Measurements from ENCODE around the gene ACTN1.

Gene ACTN1

DNA sequence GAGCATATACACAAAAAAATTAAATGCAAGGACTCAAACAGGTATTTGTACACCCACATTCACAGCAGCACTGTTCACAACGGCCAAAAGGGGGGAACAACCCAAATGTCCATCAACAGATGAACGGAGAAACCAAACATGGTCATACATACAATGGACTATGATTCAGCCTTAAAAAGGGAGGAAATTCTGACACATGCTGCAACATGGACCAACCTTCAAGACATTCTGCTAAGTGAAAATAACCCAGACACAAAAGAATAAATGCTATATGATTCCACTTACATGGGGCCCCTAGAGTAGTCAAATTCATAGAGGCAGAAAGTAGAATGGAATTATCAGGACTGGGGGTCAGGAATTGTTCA is 29.5 kb downstream of the ACTN1 start:
- Histone ChIP-seq H3K9me3 (ENCODE audit: insufficient read depth, low read length) (no peaks in the 10 kb centered on the region), H3K27me3 (ENCODE audit: insufficient read depth, insufficient read length) (no peaks in the 10 kb centered on the region), H3K9ac (ENCODE audit: insufficient read length, low read depth) (no peak overlapping the region), H3K4me1 (ENCODE audit: insufficient read depth, insufficient read length) (peaks cover 24% of the 10 kb centered on the region), H3K36me3 (ENCODE audit: insufficient read depth, insufficient read length, low read length) (peaks cover 46% of the 10 kb centered on the region), H3K4me3 (ENCODE audit: insufficient read length, low read depth) (no peak overlapping the region)
- TF ChIP-seq ZNF274 (IDR thresholded peaks at IDR 0.05; ENCODE audit: low read depth, low read length) (no peak), YY1 (IDR thresholded peaks at IDR 0.05; ENCODE audit: insufficient read depth, insufficient read length) (no peak), SUZ12 (IDR thresholded peaks at IDR 0.05; ENCODE audit: extremely low read depth, insufficient read depth, insufficient read length) (no peak)
- no peak for DNase-seq (ENCODE audit: low read depth, low spot score)

DNA sequence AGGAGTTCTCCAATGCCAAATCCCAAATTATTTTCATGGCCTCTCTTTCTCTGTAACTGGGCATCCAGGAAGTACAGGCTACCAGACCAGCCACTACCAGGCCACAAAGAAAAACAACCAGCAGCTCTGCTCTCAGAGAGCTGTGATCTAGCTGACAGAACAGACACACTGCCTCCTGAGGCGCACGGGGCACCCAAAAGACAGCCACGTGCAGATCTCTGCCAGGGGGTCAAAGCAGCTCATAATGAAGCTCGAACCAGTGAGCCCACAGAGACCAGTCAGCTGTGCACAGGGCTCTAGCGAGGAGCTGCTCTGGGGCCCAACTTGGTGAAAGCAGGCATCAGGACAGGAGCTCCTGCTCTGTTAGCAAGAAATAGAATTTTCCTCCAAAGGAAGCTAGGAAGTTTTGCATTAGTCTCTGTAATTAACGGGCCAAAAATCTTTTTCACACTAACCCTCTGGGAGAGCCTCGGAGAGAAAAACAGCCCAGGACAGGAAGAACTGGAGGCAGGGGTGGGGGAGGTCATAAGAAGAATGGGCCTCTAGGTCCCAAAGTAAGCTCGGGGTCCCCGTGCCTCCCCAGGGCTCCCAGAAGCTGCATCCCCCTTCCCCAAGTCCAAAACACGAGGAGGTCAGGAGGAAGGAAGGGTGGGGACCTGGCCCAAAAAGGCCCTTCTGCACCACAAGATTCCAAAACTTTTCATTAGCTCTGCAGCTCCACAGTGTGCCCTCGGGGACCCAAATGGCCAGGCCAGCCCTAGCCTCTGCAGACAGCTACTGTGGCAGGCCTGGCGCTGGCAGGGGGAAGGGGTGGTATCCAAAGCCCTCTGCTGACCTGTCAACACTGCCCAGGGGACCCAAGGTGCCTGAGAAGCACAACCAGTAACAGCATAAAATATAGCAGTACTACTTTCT is 30.2 kb downstream of the ACTN1 start:
- no peaks in the 10 kb centered on the region for H3K27me3 ChIP-seq (ENCODE audit: insufficient read depth, insufficient read length)
- no peak overlapping the region for H3K4me3 ChIP-seq (ENCODE audit: insufficient read length, low read depth)
- H3K4me1 ChIP-seq (ENCODE audit: insufficient read depth, insufficient read length) = peaks cover 26% of the 10 kb centered on the region
- TF ChIP-seq YY1 (IDR thresholded peaks at IDR 0.05; ENCODE audit: insufficient read depth, insufficient read length) (no peak), SUZ12 (IDR thresholded peaks at IDR 0.05; ENCODE audit: extremely low read depth, insufficient read depth, insufficient read length) (no peak), ZNF274 (IDR thresholded peaks at IDR 0.05; ENCODE audit: low read depth, low read length) (no peak)
- no peaks in the 10 kb centered on the region for H3K9me3 ChIP-seq (ENCODE audit: insufficient read depth, low read length)
- DNase-seq (ENCODE audit: low read depth, low spot score) = no peak
- no peak overlapping the region for H3K9ac ChIP-seq (ENCODE audit: insufficient read length, low read depth)
- H3K36me3 ChIP-seq (ENCODE audit: insufficient read depth, insufficient read length, low read length) = peaks cover 50% of the 10 kb centered on the region

DNA sequence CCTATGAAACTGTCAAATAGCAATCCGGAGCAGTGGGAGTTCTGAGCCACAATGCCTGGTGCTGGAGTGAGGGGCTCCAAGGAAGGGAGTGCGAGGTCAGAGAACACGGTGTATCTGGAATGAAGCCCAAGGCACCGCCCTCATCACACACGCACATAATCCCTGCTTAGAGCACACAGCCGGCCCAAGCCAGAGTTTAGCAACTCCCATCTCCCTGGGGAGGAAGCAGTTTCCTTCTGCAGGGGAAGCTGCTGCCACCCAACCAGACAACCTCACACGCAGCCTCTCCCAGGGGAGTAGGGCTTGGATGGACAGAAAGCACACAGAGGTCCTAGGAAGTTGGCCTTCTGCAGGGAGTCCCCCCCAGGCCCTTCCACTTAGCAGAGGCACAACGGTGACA is 31.3 kb downstream of the ACTN1 start:
- H3K27me3 ChIP-seq (ENCODE audit: insufficient read depth, insufficient read length) = no peaks in the 10 kb centered on the region
- DNase-seq (ENCODE audit: low read depth, low spot score) = no peak
- H3K4me1 ChIP-seq (ENCODE audit: insufficient read depth, insufficient read length) = peaks cover 33% of the 10 kb centered on the region
- no peak overlapping the region for H3K4me3 ChIP-seq (ENCODE audit: insufficient read length, low read depth)
- TF ChIP-seq SUZ12 (IDR thresholded peaks at IDR 0.05; ENCODE audit: extremely low read depth, insufficient read depth, insufficient read length) (no peak), YY1 (IDR thresholded peaks at IDR 0.05; ENCODE audit: insufficient read depth, insufficient read length) (no peak), ZNF274 (IDR thresholded peaks at IDR 0.05; ENCODE audit: low read depth, low read length) (no peak)
- peaks cover 57% of the 10 kb centered on the region for H3K36me3 ChIP-seq (ENCODE audit: insufficient read depth, insufficient read length, low read length)
- H3K9me3 ChIP-seq (ENCODE audit: insufficient read depth, low read length) = no peaks in the 10 kb centered on the region
- no peak overlapping the region for H3K9ac ChIP-seq (ENCODE audit: insufficient read length, low read depth)

DNA sequence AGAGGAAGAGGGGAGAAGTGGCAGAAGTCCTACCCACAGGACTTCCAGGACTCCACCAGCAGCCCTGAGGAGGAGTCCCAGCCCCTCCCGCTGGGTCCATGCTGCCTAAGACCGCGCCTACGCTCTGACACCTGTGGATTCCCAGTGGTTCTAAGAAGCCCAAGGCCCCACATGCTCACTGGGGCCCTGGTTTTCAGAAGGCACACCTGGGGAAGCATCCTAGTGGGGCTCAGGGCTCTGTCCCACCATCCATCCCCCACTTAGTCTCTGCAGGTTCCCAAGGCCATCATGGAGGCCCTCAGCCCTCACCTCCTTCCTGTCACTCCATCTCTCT is 32.6 kb downstream of the ACTN1 start:
- Histone ChIP-seq H3K36me3 (ENCODE audit: insufficient read depth, insufficient read length, low read length) (peaks cover 51% of the 10 kb centered on the region), H3K4me3 (ENCODE audit: insufficient read length, low read depth) (no peak overlapping the region), H3K4me1 (ENCODE audit: insufficient read depth, insufficient read length) (peaks cover 28% of the 10 kb centered on the region), H3K27me3 (ENCODE audit: insufficient read depth, insufficient read length) (no peaks in the 10 kb centered on the region), H3K9ac (ENCODE audit: insufficient read length, low read depth) (no peak overlapping the region), H3K9me3 (ENCODE audit: insufficient read depth, low read length) (no peaks in the 10 kb centered on the region)
- no peak for DNase-seq (ENCODE audit: low read depth, low spot score)
- TF ChIP-seq ZNF274 (IDR thresholded peaks at IDR 0.05; ENCODE audit: low read depth, low read length) (no peak), YY1 (IDR thresholded peaks at IDR 0.05; ENCODE audit: insufficient read depth, insufficient read length) (no peak), SUZ12 (IDR thresholded peaks at IDR 0.05; ENCODE audit: extremely low read depth, insufficient read depth, insufficient read length) (no peak)

DNA sequence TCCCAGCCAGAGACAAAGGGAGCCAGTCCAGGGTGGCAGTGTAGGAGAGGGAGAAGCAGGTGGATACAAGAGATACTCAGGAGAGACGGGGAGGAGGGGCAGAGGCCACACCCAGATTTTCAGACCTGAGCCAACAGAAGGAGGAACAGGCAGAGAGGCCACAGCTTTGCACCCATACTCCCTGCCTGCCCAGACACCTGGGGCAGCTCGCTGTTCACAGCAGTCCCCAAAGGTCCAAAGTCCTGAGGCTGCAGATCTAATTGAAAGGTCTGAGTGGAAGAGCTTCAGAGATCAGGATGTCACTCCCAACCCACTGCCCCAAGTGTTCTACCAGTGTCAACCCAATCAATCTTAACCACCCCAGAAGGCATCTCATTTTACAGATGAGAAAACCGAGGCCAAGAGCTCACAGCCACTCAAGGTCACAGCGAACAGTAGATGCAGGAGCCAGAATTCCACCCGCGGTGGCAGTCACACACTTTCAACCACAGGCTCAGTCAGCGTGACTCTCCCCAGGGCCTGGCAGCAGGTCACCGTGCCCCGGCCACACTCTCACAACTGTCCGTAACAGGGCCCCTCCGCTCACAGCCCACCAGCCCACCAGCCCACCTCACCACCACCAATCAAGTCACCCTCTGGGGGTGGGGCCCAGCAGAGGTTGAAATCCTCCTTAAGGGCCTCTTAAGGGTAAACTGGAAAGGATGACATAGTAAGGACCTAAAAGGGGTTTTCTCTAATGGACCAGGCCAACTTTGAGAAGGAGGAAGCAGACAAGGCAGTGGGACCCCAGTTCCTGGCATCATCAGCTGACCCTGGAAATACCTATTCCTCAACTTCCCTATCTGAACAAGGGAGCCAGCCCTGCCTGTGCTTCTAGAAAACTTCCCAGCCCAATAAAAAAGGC is 33.3 kb downstream of the ACTN1 start:
- no peaks in the 10 kb centered on the region for H3K9me3 ChIP-seq (ENCODE audit: insufficient read depth, low read length)
- no peaks in the 10 kb centered on the region for H3K27me3 ChIP-seq (ENCODE audit: insufficient read depth, insufficient read length)
- no peak for DNase-seq (ENCODE audit: low read depth, low spot score)
- H3K4me3 ChIP-seq (ENCODE audit: insufficient read length, low read depth) = no peak overlapping the region
- peaks cover 28% of the 10 kb centered on the region for H3K4me1 ChIP-seq (ENCODE audit: insufficient read depth, insufficient read length)
- TF ChIP-seq YY1 (IDR thresholded peaks at IDR 0.05; ENCODE audit: insufficient read depth, insufficient read length) = no peak
- no peak for TF ChIP-seq ZNF274 (IDR thresholded peaks at IDR 0.05; ENCODE audit: low read depth, low read length)
- TF ChIP-seq SUZ12 (IDR thresholded peaks at IDR 0.05; ENCODE audit: extremely low read depth, insufficient read depth, insufficient read length) = no peak
- H3K9ac ChIP-seq (ENCODE audit: insufficient read length, low read depth) = no peak overlapping the region
- peaks cover 46% of the 10 kb centered on the region for H3K36me3 ChIP-seq (ENCODE audit: insufficient read depth, insufficient read length, low read length)

DNA sequence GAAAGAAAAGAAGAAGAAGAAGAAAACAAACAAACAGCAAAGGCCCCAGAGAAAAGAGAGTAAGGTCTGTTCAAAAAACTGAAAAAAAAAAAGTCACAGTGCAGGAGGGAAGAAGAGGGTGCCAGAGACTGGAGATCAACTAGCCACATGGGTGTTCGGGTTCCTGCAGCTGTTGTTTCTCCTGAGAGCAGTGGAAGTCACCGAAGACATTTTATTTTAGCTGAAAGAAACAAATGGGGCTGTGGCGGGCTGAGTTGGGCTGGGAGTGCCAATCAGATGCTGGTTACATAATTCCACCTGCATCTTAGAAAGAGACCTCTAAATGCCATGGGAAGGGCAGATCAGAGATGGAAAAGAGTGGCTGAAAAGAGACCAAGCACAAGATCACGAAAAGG is 33.9 kb downstream of the ACTN1 start:
- H3K4me1 ChIP-seq (ENCODE audit: insufficient read depth, insufficient read length) = peaks cover 28% of the 10 kb centered on the region
- H3K4me3 ChIP-seq (ENCODE audit: insufficient read length, low read depth) = no peak overlapping the region
- TF ChIP-seq SUZ12 (IDR thresholded peaks at IDR 0.05; ENCODE audit: extremely low read depth, insufficient read depth, insufficient read length) = no peak
- TF ChIP-seq YY1 (IDR thresholded peaks at IDR 0.05; ENCODE audit: insufficient read depth, insufficient read length) = no peak
- TF ChIP-seq ZNF274 (IDR thresholded peaks at IDR 0.05; ENCODE audit: low read depth, low read length) = no peak
- H3K9me3 ChIP-seq (ENCODE audit: insufficient read depth, low read length) = no peaks in the 10 kb centered on the region
- H3K27me3 ChIP-seq (ENCODE audit: insufficient read depth, insufficient read length) = no peaks in the 10 kb centered on the region
- no peak for DNase-seq (ENCODE audit: low read depth, low spot score)
- peaks cover 43% of the 10 kb centered on the region for H3K36me3 ChIP-seq (ENCODE audit: insufficient read depth, insufficient read length, low read length)
- no peak overlapping the region for H3K9ac ChIP-seq (ENCODE audit: insufficient read length, low read depth)

DNA sequence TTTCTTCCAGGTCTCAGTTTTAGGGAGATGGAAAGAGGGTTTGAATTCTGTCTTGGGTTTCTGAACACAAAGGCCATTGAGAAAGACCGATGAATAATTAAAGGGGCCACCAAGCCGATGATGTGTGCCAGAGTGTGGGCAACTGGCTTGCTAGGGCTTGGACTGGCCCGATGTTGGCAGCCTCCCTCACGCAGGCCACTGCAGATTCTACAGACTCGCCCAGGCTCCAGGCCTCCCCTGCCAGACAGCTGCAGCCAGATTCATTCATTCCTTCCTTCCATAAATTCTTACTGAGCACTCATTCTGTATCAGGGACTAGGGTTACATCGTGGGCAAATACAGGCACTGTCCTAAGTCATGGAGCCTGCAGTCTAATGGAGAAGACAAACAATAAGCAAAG is 34.9 kb downstream of the ACTN1 start:
- TF ChIP-seq ZNF274 (IDR thresholded peaks at IDR 0.05; ENCODE audit: low read depth, low read length) (no peak), SUZ12 (IDR thresholded peaks at IDR 0.05; ENCODE audit: extremely low read depth, insufficient read depth, insufficient read length) (no peak)
- no peak for DNase-seq (ENCODE audit: low read depth, low spot score)
- H3K9ac ChIP-seq (ENCODE audit: insufficient read length, low read depth) = no peak overlapping the region
- H3K4me1 ChIP-seq (ENCODE audit: insufficient read depth, insufficient read length) = peaks cover 28% of the 10 kb centered on the region
- H3K36me3 ChIP-seq (ENCODE audit: insufficient read depth, insufficient read length, low read length) = peaks cover 45% of the 10 kb centered on the region
- H3K27me3 ChIP-seq (ENCODE audit: insufficient read depth, insufficient read length) = no peaks in the 10 kb centered on the region
- no peak overlapping the region for H3K4me3 ChIP-seq (ENCODE audit: insufficient read length, low read depth)
- no peaks in the 10 kb centered on the region for H3K9me3 ChIP-seq (ENCODE audit: insufficient read depth, low read length)

Measured in NT2/D1 (cell line).